HG03025 (cell line): ENCODE measurements around the gene DPRX.
"Not testable (repeated sequence)": the region's sequence is repeated elsewhere in the genome, so short reads cannot be mapped to it uniquely, and the experiment has no call there.

Experiments
- ATAC-seq: cut with Tn5 transposase; IDR thresholded peaks from one replicate; pipeline ENCODE4 v1.9.1; 2021; ENCODE audit warnings: mild to moderate bottlenecking, moderate library complexity; ENCODE audit not compliant: unreplicated experiment, low FRiP score

The DPRX gene

DNA sequence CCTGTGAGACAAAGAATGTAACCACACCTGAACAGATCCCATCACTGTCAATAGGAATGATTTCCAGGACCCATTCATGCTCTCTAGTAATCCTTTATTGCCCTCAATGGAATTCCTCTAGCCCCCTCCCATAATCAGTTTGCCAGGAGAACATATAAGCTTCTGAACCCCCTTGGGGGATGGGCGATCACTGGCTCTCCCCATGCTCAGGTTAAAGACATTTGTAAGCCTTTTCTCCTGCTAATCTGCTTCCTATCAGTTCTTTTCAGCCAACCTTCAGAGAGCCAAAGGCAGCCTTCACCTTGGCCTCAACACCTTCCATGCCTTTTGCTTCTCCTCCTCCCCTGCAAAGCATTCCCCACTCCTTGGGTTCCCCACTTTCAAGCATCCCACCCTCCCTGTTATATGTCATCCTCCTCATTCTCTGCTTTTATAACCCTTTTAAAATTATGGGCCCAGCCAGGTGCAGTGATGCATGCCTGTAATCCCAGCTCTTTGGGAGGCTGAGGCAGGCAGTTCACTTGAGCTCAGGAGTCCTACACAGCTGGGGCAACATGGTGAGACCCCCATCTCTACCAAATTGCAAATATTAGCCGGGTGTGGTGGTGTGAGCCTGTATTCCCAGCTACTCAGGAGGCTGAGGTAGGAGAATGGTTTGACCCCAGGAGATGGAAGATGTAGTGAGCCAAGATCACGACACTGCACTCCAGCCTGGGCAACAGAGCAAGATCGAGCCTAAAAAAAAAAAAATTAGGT is 12.4 kb downstream of the DPRX start:
- ATAC-seq, result no peak

GRCh38 chr19:53646144-53646543 is 14.3 kb downstream of the DPRX start:
- ATAC-seq, result no peak

GRCh38 chr19:53647350-53647749 is 15.6 kb downstream of the DPRX start:
- ATAC-seq, result no peak

GRCh38 chr19:53647792-53648191 is 16.0 kb downstream of the DPRX start:
- no peak for ATAC-seq

DNA sequence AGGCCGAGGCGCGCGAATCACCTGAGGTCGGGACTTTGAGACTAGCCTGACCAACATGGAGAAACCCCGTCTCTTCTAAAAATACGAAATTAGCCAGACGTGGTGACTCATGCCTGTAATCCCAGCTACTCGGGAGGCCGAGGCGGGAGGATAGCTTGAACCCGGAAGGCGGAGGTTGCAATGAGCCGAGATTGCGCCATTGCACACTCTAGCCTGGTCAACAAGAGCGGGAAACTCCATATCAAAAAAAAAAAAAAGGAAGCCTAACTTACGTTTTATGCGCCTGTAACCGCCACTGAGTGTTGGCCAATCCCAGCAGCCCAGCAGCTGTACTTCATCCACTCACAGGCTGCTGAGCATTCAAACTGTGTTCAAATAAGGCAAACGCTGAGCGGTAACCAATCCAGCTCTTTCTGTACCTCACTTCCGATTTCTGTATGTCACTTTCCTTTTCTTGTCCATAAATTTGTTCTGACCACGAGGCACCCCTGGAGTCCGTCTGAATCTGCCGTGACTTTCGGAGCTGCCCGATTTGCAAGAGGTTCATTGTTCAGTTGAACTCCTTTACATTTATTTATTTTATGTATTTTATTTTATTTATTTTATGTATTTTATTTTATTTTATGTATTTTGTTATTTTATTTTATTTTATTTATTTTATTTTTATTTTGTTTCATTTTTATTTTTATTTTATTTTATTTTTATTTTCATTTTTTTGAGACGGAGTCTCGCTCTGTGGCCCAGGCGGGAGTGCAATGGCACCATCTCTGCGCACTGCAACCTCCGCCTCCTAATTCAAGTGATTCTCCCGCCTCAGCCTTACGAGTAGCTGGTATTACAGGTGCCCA is 18.2 kb downstream of the DPRX start:
- ATAC-seq, result no peak

DNA sequence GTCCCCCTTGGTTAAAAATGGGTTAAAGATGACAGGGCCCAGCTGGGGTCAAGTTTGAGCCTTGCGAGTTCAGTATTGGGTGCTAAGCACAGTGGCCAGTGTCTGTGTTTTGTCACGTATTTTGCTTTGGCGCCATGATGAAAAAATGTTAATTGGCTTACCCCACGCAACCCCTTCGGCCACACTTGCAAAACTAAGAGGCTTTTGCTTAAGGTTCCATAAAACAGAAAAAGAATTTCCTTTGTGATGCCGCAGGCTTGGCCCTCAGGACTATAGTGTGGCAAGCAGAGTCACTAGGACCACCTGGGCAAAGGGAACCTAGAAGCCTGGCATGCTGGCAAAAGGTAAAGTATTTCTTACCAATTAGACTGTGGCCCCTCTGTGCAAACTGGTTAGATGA is 20.7 kb downstream of the DPRX start:
- no peak for ATAC-seq

GRCh38 chr19:53655042-53655665 is 23.4 kb downstream of the DPRX start:
- no peak for ATAC-seq

- ATAC-seq, result no peak
These were observed 25.5 kb downstream of the DPRX start for GRCh38 chr19:53657330-53657729.

DNA sequence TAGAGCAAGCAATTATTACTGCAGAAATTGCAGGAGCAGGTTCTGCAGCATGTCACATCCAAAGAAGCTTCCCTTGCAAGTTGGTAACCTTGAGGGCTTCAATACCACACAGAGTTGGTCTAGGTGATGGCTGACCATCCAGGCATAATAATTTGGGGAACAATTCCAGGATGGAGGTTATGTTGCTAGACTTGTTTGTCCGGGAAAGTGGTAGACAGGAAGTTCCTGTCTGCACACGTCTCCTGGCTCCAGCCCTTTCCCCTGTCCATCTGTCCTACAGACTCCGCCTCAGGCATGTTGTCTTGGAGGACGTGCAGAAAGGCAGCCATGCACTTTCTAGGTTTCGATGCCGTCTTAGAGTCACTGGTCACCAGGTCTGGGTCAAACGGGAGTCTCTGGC is 26.0 kb downstream of the DPRX start:
- ATAC-seq, result no peak

DNA sequence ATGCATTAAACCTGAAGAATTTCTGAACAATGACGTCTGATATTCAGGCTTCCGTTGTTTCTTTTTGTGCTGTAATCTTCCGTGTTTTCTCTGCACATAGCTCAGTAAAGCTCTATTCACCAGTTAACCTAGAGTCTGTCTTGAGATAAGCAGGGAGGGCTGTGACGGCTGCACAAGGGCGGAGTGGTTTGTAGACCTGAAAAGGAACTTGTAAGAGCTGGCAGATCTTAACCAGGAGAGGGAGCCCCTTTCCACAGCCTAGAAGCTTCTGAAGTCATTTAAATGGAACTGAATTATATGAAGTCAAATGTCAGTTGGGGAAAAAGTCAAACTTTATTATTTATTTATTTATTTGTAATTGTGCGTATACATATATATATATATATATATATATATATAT is 27.5 kb downstream of the DPRX start:
- no peak for ATAC-seq

GRCh38 chr19:53660584-53660983 is 28.8 kb downstream of the DPRX start:
- no peak for ATAC-seq

DNA sequence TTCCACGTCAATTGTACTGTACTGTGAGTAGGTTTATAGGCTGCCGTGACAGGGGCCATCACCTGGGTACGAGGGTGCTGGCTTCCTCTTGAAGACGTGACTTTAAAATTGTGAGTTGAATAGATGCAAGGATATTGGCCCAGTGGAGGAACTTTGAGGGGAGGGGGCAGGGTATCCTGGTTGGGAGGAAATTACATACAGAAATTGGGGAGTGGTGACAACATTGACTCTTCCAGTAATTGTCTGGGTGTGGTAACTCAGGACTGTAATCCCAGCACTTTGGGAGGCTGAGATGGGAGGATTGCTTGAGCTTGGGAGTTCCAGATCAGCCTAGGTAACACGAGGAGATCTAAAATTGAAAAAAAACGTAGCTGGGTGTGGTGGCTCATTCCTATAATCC is 30.4 kb downstream of the DPRX start:
- no peak for ATAC-seq

DNA sequence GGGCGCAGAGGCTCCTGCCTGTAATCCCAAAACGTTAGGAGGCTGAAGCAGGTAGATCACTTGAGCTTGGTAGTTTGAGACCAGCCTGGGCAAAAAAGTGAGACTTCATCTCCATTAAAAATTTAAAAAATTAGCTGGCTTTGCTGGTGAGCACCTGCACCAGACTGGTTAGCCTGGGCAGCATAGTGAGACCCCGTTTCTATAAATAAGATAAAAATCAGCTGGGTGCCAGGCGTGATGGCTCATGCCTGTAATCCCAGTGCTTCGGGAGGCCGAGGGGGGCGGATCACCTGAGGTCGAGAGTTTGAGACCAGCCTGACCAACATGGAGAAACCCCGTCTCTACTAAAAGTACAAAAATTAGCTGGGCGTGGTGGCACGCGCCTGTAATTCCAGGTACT is 32.4 kb downstream of the DPRX start:
- ATAC-seq, result no peak

DNA sequence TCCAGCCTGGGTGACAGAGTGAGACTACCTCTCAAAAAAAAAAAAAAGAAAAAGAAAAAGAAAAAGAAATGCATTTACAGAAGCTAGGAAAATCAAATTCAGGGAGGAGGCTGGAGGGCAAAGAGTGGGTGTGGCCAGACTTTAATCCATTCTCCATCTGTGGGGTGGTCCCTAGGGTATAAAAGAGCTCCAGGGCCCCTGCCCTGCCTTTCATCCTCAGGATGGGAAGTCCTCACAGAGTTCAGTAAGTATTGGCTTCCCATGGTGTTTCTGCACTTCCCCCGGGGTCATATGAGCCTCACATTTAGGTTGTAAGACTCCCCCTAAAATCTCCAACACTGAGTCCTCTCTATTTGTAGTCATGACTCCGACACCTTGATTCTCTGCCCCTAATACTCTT is 33.0 kb downstream of the DPRX start:
- ATAC-seq, result no peak

DNA sequence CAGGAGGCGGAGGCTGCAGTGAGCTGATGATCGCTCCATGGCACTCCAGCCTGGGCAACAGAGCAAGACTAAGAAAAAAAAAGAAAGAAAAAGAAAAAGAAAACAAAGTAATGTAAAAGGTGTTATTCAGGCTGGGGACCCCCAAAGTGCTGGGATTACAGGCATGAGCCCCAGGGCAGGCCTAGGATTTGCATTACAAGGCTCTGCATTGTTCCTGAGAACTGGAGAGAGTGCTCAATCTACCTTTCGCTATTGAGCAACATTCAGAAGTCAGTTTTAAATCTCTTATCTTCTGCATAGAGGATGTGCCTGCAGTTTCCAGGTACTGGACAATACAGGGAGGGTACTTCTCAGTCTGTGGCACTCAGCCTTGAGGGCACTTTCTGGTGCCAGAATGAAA is 34.5 kb downstream of the DPRX start:
- not testable (repeated sequence) for ATAC-seq

GRCh38 chr19:53668804-53669203 is 37.0 kb downstream of the DPRX start:
- ATAC-seq, result not testable (repeated sequence)

GRCh38 chr19:53670345-53670744 is 38.5 kb downstream of the DPRX start:
- ATAC-seq, result no peak

- ATAC-seq, result no peak
These were observed 39.9 kb downstream of the DPRX start for GRCh38 chr19:53671663-53672062.
